Psoas muscle (tissue), 8 donors: ENCODE data around the gene COX7A2L. TPM values are rescaled to one million over a fixed set of nuclear protein-coding genes. Genes with fewer than 3 reads are reported as not detected.
"Not testable (repeated sequence)": the region's sequence is repeated elsewhere in the genome, so short reads cannot be mapped to it uniquely, and the experiment has no call there.

ENCODE experiments used
- ATAC-seq, 4 donors: fragments of 200-7000 bp; cut with Tn5 transposase; one replicate each; pipeline ENCODE4 v1.9.1; 2020; ENCODE audit warnings: moderate library complexity in 3 of 4, mild to moderate bottlenecking in 2 of 4
- DNase-seq, 2 donors: peaks; one replicate each; pipeline ENCODE4 v3.0.0-alpha.2; 2020
- H3K27ac ChIP-seq: fragments of 200-600 bp; one replicate; pipeline ENCODE4 v1.8.0; 2022
- H3K27me3 ChIP-seq, 3 donors: fragments of 200-600 bp in 1 of 3; one replicate each; pipeline versions ENCODE4 v1.6.1 to v1.8.0; 2013 to 2022; ENCODE audit warnings: low read length in 2 of 3, mild to moderate bottlenecking in 2 of 3, moderate library complexity in 1 of 3; ENCODE audit not compliant: insufficient read depth in 3 of 3
- H3K36me3 ChIP-seq, 2 donors: fragments of 200-600 bp in 1 of 2; one replicate each; pipeline versions ENCODE4 v1.6.1 to v1.8.0; 2013 to 2022; ENCODE audit warnings: low read depth in 1 of 2, mild to moderate bottlenecking in 1 of 2, moderate library complexity in 1 of 2; ENCODE audit not compliant: insufficient read depth in 1 of 2
- H3K4me1 ChIP-seq: fragments of 200-600 bp; one replicate; pipeline ENCODE4 v1.8.0; 2022
- H3K4me3 ChIP-seq: fragments of 200-600 bp; one replicate; pipeline ENCODE4 v1.8.0; 2022; ENCODE audit warnings: mild to moderate bottlenecking
- H3K9me3 ChIP-seq: fragments of 200-600 bp; one replicate; pipeline ENCODE4 v1.8.0; 2022
- CTCF ChIP-seq: fragments of 200-600 bp; IDR thresholded peaks from one replicate; pipeline ENCODE4 v1.8.0; 2022; ENCODE audit warnings: antibody characterized with exemption
- WGBS, 3 donors: extraction: QIAGEN DNeasy Blood & Tissue Kit; methylation state at CpG; one replicate each; pipeline versions ENCODE4 v1.1.6 to v1.1.7; 2013; 5-methylcytosine and 5-hydroxymethylcytosine counted together
- intact Hi-C, 2 donors: fragments of 100-400 bp; cut with DNase I; formaldehyde crosslinking; loops; one replicate each; pipeline versions ENCODE4 v1.11.0 to v1.14.2; 2022
- polyA plus RNA-seq, 3 donors: library from polyadenylated mRNA; stranded (reverse); fragments of 200-250 nt; gene quantifications; one replicate each; pipeline ENCODE4 v1.2.3, GENCODE V29; 2013
- total RNA-seq, 4 donors: library from RNA; stranded (reverse); fragmentation: NEBNext Ultra II Directional in 2 of 4; extraction: Animal tissue kit (Norgen Biotek cat#: 25700) in 2 of 4; gene quantifications; one replicate each; pipeline versions ENCODE4 v1.2.1 to v1.2.4, GENCODE V29; 2021 to 2023
- donor health status: healthy with polysubstance abuse.
- donor health status: DM: no; HTN: no; CAD: no; lungs with moderate emphysema.
- donor health status: Bipolar disorder and iron deficiency.
- donor health status: healthy.
- donor health status: DM: yes; HTN: yes; CAD: no.
- donor health status: DM: no; HTN: no; CAD: no.
- donor health status: DM: no; HTN: no; CAD: no.
- donor health status: DM: yes; HTN: yes; CAD: no.

COX7A2L gene
- total and polyA plus RNA-seq, 7 donors: 58.1 to 176 (median 75.4) TPM

- H3K4me3 ChIP-seq: no peak overlapping the region
- no peaks in the 10 kb centered on the region for H3K9me3 ChIP-seq
- DNase-seq (no peak), ATAC-seq (peak in 1 of 4 donors; percentile 63)
- peaks cover 3% of the 10 kb centered on the region for H3K4me1 ChIP-seq
- WGBS, 3 donors: 84 to 91% (median 89%) methylated on average over 8 of the region's 8 CpGs
- H3K27ac ChIP-seq: no peak overlapping the region
- H3K36me3 ChIP-seq: peaks cover 3 to 43% of the 10 kb centered on the region in 2 donors
- no peaks in the 10 kb centered on the region for H3K27me3 ChIP-seq
- no peak for TF ChIP-seq CTCF
- intact Hi-C loops: no loop called here
These were observed 12.8 kb downstream of the COX7A2L start for GRCh38 chr2:42348113-42348805.

- 95 to 97% (median 97%) methylated on average over 12 of the region's 12 CpGs for WGBS, 3 donors
- H3K36me3 ChIP-seq: peaks cover 3 to 43% of the 10 kb centered on the region in 2 donors
- H3K4me3 ChIP-seq, H3K4me1 ChIP-seq, H3K9me3 ChIP-seq, H3K27ac ChIP-seq, ATAC-seq, H3K27me3 ChIP-seq, intact Hi-C loops, DNase-seq: not testable (repeated sequence)
These were observed 13.5 kb downstream of the COX7A2L start for GRCh38 chr2:42347518-42347917.

- H3K4me3 ChIP-seq, ATAC-seq, H3K27ac ChIP-seq, H3K27me3 ChIP-seq, DNase-seq, intact Hi-C loops, H3K9me3 ChIP-seq: not testable (repeated sequence)
- Histone ChIP-seq H3K36me3 (peaks cover 3 to 38% of the 10 kb centered on the region in 2 donors), H3K4me1 (peaks cover 13% of the 10 kb centered on the region)
- WGBS, 3 donors: 93 to 97% (median 94%) methylated on average over 6 of the region's 6 CpGs
These were observed 14.2 kb downstream of the COX7A2L start for GRCh38 chr2:42346856-42347255.

DNA sequence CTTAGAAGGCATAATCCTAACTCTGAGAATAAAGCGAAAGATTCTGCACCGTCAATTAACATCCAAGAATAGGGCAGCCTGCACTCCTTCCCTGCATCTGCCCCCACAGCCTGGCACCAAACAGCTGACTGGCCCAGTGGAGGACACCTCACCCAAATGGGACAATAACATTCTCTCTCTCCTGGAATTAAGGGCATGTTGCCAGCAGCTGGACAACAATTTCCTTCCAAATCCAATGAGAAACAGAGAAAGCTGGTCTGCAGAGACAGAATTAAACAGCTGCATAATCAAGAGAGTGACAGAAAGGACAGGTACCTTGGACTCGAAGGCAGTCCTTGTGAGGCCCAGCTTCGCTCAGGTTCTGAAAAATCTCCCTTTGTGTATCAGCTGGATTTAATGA lies 15.0 kb downstream of the COX7A2L start:
- 57 to 82% (median 63%) methylated on average over 4 of the region's 4 CpGs for WGBS, 3 donors
- Histone ChIP-seq H3K36me3 (peaks cover 3 to 29% of the 10 kb centered on the region in 2 donors), H3K27me3 (no peaks in the 10 kb centered on the region), H3K9me3 (no peaks in the 10 kb centered on the region), H3K4me1 (peaks cover 14% of the 10 kb centered on the region), H3K4me3 (no peak overlapping the region), H3K27ac (no peak overlapping the region)
- DNase-seq (no peak), ATAC-seq (no peak)
- TF ChIP-seq CTCF: no peak
- intact Hi-C loops: no loop called here

- no peaks in the 10 kb centered on the region for H3K9me3 ChIP-seq
- no peak for DNase-seq
- intact Hi-C loops: loop anchor here in 1 of 2 donors (5.0 kb wide), 1 partner anchor 491 kb away; no protein-coding TSS in a partner anchor
- peak overlapping the region; percentile 73 for H3K27ac ChIP-seq
- no peak for TF ChIP-seq CTCF
- ATAC-seq: peak; percentile 34 to 65 (median 60)
- H3K36me3 ChIP-seq: peaks cover 4 to 27% of the 10 kb centered on the region in 2 donors
- H3K4me3 ChIP-seq: peak overlapping the region; percentile 2
- H3K4me1 ChIP-seq: peaks cover 14% of the 10 kb centered on the region
- no peaks in the 10 kb centered on the region for H3K27me3 ChIP-seq
- WGBS, 3 donors: 38 to 48% (median 41%) methylated on average over 11 of the region's 11 CpGs
These were observed 18.2 kb downstream of the COX7A2L start for GRCh38 chr2:42342795-42343241.
